HG02938 (cell line): Measurements from ENCODE around the gene PLXNA4.

Source experiments
- ATAC-seq: cut with Tn5 transposase; IDR thresholded peaks from one replicate; pipeline ENCODE4 v1.9.1; 2021; ENCODE audit warnings: mild to moderate bottlenecking, moderate library complexity; ENCODE audit not compliant: unreplicated experiment

Gene PLXNA4

DNA sequence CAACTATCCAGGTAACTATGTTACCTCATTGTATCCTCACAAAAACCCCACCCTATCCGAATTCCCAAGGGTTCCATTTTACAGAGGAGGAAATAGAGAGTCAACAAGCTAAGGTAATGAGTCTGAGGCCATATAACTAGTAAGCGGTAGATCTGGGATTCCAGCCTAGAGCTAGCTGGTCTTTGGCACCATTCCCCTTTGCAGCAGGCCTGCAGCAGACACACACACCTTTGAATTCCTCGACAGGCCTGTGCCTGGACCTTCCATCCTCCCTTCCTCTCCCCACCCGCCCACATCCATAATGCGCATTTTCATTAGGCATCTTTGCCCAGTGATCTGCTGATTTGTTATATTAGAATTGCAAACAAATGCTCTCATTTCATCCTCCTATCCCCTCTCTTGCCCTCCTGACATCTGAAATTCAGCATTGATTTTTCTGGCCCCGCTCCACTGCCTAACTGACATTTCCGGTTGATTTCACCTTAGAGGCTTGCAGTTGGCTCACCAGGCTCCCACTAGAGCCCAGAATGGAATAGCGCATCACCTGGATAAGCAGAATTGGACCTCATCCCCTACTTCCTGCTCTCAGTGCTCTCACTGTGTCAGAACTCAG is 129.5 kb downstream of the PLXNA4 start:
- ATAC-seq, result no peak

DNA sequence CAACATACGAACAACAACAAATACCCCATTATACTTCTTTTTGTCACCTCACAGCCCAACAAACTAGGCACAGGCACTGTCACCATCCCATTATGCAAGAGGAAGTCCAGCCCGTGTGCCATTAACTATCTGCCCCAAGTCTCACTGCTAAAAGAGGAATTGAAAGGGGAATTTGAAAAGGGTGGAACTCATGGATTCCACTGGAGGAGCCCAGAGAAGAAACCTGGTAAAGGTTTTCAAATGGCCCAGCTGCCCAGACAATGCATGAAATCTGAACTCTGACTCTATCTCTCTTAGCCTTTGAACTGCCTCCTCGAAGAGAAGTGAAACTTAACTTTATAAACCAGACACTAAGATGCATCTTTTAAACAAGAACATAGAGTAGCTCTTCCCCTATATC is 130.0 kb downstream of the PLXNA4 start:
- ATAC-seq, result no peak

DNA sequence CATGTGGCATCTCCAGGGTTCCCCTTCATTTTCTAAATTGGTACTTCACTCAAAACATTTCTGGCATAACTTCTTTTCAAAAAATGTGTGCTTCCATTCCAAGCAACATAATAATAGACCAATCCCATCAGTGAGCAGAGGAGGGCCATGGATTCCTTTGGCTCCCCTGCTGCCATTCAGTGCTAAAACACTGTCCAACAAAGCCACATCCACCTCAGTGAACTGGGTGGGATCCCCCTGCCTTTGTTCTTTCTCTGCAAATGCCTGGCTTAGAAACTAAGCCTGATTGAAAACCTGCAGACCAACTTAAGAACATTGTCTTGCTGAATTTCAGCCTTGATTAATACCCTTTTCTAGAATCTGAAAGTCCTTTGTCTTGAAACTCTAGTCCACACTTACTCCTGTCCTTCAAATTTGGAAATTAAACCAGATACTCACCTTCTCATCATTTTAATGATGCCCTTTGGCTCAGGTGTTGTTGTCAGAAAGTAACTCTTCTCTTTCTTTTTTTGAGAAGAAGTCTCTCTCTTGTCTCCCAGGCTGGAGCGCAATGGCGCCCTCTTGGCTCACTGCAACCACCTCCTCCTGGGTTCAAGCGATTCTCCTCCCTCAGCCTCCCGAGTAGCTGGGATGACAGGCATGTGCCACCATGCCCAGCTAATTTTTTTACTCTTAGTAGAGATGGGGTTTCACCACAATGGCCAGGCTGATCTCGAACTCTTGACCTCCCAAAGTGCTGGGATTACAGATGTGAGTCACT is 132.3 kb downstream of the PLXNA4 start:
- ATAC-seq, result no peak

DNA sequence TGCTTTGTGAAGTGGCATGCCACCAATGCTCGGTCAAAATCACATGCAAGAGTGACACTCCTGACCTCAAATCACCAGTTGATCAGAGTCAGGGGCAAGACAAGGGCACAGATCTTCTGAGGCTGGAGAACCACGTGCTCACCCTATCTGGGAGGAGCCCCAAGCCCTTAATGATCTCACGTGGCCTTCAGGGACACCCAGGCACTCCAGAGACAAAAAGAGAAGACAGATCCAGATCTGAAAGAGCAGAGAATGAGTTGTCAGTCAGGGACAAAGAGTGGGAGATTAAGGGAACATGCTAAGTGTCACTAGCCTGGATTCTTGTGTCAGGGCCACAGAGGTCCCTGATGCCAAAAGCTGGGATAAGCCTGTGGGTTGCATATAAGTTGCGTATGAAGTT is 134.3 kb downstream of the PLXNA4 start:
- ATAC-seq, result no peak

DNA sequence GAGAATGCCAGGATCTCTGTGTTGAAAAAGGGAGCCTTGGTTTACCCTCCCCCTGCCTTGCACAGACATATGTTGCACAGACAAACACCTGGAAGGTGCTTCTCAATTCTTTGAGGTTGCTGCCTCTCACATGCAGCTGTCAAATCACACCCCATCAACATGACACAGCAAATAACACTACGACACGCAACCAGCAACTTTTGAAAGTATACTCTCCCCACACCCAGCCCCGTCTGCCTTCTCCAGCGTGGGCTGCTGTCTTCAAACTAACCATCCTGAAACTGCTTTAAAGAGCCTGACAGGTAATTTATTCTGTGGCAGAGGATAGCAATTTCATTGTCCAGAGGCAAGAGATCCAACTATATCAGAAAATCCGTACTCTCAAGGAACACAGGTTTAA is 136.1 kb downstream of the PLXNA4 start:
- ATAC-seq, result no peak

DNA sequence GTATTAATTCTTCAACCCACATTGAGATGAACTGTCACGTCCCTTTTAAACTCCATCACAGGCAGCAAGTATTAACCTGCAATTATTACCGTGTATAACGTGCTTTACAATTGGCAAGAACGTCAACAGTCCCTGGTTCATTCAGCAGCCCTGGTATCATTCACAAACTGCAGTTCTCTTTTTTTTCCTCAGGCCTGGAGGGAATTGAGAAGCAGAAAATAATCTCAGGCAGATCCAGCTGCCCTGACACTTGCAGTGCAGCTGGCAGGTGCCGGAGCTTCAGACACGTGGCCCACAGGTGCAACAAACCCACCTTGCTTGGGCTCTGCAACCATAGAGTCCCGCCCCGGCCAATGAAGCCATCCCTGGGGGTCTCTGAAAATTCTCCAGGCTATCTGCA is 137.3 kb downstream of the PLXNA4 start:
- ATAC-seq, result no peak

DNA sequence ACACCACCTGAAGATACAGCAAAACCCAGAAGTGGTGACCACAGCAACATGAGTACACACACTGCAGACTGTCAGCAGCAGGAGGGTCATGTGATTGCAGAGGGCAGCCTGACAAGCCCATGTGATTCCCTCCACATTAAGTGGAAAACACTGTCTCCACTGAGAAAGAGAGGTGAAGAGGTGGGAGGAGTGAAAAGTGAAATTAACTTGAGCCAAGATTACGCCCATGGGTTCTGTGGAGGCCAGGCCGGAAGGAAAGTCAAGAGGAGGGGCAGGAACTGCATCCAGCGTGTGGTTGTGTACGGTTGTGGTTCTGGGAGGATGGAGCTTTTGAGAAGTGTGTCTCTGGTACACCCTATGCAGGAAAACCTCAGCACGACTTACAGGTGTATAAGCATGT is 138.5 kb downstream of the PLXNA4 start:
- ATAC-seq, result no peak

DNA sequence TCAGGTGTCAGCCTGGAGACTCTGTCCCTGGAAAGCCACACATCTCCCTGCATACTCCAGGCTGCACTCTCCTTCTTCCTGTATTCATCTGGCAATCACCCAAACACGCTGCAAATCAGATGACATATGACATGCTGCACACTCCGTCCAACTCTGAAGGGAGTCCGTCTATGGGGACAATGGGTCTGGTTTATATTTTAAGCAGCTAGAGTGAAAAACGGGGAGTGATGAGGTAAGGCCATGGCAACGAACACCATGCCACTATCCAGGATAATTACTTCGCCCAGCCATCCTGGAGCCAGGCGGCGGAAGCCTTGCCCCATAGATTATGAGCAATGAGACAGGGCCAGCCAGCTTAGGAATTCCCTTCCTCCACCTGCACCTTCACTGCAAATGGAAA is 140.1 kb downstream of the PLXNA4 start:
- no peak for ATAC-seq

DNA sequence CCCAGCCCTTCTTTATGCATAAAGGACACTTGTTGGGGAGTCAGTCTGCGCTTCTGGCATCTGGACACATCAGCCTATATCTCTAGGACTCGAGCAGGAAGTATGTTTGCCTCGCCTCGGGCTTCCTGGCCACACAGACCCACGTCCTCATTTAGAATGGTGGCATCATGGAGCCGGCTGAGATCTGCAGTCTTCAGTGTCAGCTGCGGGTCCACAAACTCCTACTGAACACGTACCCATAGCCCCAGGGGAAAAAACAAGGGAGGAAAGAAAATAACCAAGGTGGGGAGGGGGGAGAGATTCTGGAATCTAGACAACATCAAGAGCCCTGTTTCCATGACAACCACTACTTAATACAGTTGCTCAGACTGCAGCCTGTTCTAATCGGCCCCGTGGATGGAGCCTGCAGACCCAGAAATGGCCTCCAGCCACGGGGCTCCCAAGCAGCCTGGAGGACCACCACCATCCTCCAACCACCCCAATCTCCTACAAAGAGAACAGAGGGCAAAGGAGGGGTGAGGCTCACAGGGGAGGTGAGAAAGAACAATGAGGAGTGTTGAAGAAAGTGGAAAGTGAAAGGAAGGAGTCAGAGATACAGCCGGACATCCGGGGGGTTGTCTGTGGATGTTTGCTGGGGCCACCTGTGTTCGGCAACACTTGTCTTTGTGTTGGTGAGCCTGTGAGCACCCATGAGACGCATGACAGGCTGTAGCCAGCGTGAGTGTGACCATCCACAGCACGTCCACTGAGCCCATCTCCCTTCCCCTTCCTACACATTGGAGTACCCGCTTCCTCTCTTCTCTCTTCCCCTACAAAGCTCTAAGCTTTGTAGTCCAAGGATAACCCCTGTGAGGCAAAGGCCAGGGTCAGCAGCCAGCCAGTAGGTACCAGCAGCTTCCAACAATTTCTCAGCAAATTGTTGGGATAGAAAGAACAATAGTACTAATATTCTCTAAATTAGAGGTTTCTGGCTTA is 141.0 kb downstream of the PLXNA4 start:
- no peak for ATAC-seq

DNA sequence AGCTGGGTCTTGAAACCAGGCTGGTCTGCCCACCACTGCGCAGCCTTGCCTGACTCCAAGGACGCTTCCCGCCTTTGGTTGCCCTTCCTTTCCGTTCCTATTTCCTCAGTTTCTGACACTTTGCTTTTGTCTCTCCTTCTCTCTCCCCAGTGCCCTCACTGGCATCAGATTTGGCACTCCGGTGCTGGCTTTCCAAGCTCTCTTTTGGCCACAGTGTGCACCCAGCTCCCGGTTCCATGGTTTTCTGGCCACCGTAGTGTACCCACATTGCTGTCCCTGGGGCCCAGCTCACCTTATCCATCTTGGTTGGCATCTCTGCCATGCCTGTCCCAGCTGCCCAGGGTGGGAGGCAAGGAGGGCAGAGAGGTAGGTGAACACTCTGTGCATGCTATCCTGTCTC is 142.2 kb downstream of the PLXNA4 start:
- no peak for ATAC-seq

DNA sequence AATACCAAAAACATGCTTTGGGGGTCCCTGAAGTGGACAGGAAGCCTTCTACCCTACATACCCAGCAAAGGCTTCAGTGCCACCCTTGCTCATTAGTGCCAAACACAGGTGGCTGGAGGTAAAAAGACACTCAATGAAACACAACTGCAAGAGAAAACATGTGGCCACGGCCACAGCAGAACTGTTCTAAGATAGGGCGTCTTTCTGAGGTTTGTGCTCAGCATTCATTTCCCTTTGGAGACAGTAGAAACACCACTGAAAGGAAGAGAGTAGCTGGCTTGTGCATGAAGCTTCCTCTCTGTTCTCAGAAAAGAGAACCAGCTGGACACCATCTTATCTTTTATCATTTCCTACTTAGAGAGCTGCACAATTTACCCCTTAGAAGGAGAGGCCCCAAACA is 143.0 kb downstream of the PLXNA4 start:
- ATAC-seq, result no peak

DNA sequence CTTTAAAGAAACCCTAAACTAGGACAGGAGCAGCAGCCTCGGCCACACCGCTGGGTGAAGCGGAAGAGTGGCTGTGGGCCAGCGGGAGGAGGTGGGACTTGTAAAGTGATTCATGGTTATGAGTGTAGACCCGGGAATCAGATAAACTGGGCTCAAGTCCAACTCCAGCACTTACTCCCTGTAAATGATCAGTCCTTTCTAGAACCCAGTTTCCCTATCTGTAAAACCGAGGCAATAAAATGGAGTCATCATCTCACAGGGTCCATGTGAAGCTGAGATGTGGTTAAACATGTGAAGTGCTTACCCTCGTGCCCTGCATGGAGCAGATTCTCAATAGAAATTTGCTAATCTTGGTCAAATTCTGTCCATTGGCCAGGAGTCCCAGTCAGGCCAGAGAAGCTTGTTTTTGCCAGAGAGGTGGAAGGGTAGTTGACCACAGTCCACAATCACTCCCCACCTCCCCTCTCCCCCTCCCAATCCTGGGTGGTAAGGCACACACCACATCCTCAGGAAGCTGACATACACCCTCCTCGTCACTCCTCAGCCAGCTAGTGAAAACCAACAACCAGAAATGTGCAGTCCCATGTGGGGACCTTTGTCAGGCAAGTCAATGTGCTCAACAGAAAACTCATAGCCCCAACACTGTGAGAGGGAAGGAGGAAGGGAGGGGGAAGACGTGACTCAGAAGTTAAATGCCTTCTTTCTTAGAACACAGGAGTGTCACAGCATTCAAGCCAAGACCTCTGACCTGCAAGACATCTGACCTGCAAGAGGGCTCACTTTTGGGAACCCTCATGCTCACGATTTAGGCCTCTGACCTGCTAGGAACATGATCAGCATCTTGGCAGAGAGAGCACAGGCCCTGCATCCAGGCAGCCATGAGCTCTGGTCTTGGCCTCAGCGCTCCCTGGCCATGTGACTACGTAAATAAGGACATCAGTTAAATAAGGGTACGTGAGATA is 145.1 kb downstream of the PLXNA4 start:
- ATAC-seq, result no peak

DNA sequence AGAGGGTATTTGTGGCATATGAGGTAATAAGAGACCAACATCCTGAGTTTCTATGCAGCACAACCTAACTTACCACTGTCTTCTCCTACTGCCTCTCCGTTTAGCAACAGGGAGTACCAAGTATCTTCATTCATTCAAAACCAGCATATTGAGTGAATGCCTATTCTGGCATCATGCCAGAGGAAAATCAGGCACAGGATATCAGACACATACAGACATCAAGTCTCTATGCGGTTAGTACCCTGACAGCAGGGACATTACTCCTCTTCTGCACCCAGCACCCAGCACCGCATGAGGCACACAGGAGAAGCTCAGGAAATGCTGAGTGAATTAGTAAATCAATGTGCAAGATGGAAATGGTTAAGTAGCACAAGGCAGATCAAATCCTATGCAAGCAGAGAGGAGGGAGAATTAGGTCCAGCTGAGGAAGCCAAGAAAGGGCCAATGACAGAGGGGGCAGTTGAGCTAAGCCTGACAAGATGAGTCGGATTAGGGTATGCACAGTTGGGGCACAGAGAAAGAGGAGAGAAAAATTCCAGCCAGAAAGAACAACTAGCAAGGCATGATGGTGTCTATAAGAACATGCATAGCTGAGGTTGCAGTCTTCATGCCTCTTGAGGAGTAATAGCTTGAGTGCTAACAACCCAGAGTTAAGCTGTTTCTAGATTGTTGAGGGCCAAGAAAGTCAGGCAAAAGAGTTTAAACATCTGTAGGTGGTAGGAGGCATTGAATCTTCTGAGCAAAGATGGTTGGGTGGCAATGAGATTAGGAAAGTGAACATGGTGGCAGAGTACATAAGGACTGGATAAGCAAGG is 146.0 kb downstream of the PLXNA4 start:
- ATAC-seq, result no peak

DNA sequence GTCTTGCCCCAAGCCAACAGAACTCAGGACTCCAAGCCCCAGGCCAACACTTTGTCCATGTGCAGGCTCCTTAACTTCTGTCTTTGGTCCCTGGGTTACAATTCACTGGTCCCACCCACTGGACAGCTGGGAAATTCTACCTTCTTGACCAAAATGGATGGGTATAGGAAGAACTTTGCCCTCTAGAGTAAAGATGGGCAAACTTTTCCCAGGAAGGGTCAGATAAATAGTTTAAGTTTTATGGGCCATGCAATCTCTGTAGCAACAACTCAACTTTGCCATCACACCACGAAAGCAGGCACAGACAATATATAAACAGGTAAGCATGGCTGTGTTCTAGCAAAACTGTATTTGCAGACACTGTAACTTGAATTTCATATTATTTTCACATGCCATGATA is 147.1 kb downstream of the PLXNA4 start:
- ATAC-seq, result no peak

DNA sequence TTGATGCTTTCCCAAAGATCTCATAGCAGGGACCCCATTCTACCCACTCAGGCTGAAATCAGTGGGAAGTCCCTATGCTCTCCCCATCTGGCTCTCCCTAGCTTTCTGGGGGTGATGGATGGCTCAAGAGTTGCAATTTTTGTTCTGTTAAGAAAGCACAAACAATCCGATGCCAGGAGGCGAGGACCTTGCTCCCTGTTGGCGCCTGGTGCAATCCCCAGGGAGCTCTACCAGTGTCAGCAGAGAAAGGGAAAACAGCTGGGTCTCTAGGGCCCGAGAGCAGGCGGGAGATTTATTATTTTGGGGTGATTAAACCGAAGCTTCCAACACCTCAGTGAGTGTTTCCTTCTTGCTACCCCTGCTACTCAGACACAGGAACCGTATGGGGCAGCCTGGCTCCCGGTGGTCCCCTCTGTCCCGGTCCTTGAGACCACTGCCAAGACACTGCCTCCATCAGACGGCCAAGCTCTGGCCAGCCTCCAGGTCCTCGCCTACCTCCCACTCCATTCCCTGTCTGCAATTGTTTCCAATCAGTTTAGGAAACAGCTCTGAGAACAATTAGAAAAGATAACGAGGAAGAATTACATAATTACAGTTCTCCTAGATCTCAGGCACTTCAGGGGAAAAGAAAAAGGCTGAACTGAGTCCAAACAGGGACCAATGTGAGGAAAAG is 147.9 kb downstream of the PLXNA4 start:
- no peak for ATAC-seq

DNA sequence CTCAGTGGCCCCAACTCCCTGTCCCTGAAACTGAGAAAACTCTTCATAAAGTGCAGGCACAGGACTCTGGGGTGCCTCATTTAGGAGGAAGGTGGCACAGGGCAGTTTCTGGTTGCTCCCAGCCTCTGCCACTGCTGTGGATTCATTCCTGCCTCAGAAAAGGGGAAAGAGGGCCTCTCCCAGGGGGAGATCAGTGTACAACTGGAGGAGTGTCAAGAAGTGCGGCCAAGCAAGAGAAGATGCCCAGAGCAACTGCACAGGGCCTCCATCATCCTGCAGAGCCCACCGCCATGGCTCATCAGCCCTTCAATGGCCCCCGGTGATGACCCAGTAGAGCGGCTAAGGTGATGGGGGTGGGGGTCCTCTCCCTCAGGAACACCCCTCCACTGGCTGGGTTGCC is 150.3 kb downstream of the PLXNA4 start:
- no peak for ATAC-seq

DNA sequence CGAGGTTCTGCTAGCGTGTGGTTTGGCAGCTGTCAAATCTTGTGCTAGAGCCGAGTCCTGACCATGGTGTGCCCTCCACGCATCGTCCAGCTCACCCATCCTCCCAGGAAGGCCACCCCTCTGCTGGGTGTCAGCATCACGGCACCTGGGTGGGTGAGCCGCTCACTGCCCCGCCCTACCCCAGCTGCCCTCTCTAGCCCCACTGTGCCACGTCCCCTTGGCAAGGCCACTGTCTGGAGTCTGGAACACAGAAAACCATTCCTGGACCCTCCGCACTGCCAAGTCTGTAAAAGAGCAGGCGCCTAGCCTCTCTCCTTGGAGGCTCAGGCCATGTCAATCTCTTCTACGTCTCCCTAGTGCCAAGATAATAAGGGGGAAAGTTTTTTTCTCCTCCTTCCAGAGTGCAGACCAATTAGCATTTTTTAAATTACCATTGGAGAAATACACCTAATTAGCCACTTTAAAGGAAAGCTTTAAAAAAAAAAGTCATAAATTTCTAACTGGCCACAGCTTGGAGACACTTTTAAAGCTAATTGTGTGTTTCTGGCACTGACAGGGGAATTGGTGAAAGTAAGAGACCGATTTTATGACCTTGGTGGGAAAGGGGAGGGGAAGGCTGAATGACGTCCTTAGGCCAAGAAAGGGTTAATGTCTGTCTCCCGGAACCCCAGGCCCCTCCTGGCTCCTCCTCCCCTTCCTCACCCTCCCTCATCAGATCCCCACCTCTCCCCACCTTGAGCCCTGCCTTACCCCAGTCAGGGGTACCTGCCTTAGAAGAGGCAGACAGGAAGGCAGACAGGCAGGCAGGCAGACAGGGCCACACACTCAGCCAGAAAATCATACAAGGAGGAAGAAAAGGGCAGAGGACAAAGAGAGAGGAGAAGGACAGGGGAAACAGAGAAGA is 151.2 kb downstream of the PLXNA4 start:
- no peak for ATAC-seq

DNA sequence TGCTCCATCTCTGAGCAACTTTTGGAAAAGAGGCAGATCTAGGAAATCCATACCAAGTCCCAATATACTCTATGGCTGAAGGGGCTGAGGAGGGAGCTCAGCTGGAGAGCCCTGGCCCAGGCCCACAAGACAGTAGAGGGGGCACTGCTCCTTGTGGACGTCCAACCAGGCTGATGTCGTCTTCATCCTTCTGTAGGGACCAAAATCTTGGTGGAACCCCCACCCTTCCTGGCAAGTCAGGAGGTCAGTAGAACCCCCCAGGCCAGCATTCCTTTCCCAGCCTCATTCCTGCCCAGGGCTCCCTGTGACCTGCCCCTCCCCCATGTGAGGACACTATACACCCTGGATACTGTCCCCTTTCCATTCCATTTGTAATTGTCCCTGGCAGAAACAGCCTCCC is 152.0 kb downstream of the PLXNA4 start:
- no peak for ATAC-seq
